Tibial artery (tissue), 4 donors: ENCODE measurements around the gene RTP5.
A peak's percentile ranks its signal among the peaks of the same experiment; 100 is the strongest.

ENCODE experiments used
- DNase-seq, 2 donors: peaks; one replicate each; pipeline ENCODE4 v3.0.0-alpha.2; 2019
- H3K27ac ChIP-seq, 2 donors: fragments of 200-600 bp; sonication (generic) in 1 of 2; 1 replicate in 1 of 2; 2 replicates in 1 of 2; pipeline ENCODE4 v1.5.1; 2018 to 2019; ENCODE audit warnings: mild to moderate bottlenecking in 1 of 2
- H3K27me3 ChIP-seq, 2 donors: fragments of 200-600 bp; sonication (generic) in 1 of 2; one replicate each; pipeline versions ENCODE4 v1.5.1 to v1.6.0; 2016 to 2019
- H3K36me3 ChIP-seq, 3 donors: fragments of 200-600 bp; sonication (generic) in 2 of 3; one replicate each; pipeline ENCODE4 v1.5.1; 2016 to 2019; ENCODE audit warnings: mild to moderate bottlenecking in 2 of 3
- H3K4me1 ChIP-seq, 4 donors: fragments of 200-600 bp; sonication (generic) in 2 of 4; 1 replicate in 3 of 4; 2 replicates in 1 of 4; pipeline ENCODE4 v1.5.1; 2016 to 2019
- H3K4me3 ChIP-seq, 2 donors: fragments of 200-600 bp; sonication (generic) in 1 of 2; 1 replicate in 1 of 2; 2 replicates in 1 of 2; pipeline ENCODE4 v1.5.1; 2018 to 2019; ENCODE audit warnings: mild to moderate bottlenecking in 2 of 2
- H3K9me3 ChIP-seq, 3 donors: fragments of 200-600 bp; sonication (generic) in 1 of 3; one replicate each; pipeline ENCODE4 v1.5.1; 2016 to 2019
- intact Hi-C: fragments of 100-400 bp; cut with DNase I; formaldehyde crosslinking; loops from one replicate; pipeline ENCODE4 v1.15.0; 2023; ENCODE audit warnings: low total_unique reads
- TF ChIP-seq, protein P1 (sequence below), 2 experiments: fragments of 200-600 bp in 1 of 2; fragments of 450-650 bp in 1 of 2; IDR thresholded peaks; one replicate each; pipeline ENCODE4 v1.5.1; 2017 to 2019; ENCODE audit warnings: antibody characterized with exemption in 2 of 2, mild to moderate bottlenecking in 1 of 2, moderate library complexity in 1 of 2

RTP5 gene

DNA sequence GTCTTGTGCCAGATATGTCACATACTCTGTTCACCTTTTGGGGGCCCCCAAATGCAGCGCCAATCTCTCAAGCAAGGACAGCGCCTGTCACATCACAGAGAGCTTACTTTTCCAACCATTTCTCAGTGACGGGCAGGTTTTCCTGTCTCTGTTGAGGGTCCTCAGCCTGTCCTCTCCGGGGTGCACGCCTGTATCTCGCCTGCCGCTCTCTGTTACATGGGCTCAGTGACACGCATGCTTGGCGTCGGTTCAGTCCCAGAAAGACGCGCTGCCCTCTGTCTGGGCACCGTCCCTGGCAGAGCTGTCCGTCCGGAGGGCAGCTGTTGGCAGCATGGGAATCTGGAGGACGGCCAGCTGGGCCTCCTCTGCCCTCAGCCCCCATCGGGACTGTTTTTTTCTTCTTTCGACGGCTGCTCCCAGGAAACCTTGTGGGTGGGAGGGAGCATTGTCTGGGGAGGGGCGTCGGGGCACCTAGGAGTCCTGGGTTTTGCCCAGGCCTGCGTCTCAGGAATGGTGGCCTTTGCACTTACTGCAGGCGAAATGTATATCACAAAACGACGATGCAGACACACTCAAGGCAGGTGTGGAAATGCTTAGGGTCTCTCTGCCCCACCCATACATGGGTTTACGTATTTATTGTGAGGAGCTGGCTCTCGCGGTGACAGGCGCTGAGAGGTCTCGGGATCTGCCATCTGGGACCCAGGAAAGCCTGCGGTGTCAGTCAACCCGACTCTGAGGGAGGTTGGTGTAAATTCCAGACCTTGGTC, 30.9 kb downstream of the RTP5 start:
- H3K4me3 ChIP-seq: no peak overlapping the region
- TF ChIP-seq, protein P1, sequence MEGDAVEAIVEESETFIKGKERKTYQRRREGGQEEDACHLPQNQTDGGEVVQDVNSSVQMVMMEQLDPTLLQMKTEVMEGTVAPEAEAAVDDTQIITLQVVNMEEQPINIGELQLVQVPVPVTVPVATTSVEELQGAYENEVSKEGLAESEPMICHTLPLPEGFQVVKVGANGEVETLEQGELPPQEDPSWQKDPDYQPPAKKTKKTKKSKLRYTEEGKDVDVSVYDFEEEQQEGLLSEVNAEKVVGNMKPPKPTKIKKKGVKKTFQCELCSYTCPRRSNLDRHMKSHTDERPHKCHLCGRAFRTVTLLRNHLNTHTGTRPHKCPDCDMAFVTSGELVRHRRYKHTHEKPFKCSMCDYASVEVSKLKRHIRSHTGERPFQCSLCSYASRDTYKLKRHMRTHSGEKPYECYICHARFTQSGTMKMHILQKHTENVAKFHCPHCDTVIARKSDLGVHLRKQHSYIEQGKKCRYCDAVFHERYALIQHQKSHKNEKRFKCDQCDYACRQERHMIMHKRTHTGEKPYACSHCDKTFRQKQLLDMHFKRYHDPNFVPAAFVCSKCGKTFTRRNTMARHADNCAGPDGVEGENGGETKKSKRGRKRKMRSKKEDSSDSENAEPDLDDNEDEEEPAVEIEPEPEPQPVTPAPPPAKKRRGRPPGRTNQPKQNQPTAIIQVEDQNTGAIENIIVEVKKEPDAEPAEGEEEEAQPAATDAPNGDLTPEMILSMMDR (IDR thresholded peaks at IDR 0.05): no peak
- H3K36me3 ChIP-seq: no peaks in the 10 kb centered on the region

DNA sequence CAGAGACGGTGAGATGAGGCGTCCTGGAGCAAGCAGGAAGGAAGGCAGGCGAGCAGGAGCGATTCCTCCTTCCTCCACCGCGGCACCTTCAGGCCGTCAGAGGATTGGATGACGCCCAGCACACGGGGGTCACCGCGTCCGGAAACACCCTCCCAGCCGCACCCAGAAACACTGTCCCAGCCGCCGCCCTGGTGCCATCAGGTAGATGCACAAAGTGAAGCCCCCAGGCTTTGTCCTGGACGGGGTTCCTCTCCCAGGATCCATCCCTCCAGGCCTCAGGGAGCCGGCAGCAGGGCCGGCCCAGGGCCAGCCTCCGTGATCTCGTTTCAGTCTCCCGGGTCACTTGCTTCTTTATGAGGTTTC, 31.5 kb downstream of the RTP5 start:
- H3K36me3 ChIP-seq: no peaks in the 10 kb centered on the region
- H3K9me3 ChIP-seq: no peaks in the 10 kb centered on the region
- no peak overlapping the region for H3K27ac ChIP-seq
- TF ChIP-seq, protein P1 (IDR thresholded peaks at IDR 0.05): no peak
- intact Hi-C loops: no loop called here
- H3K4me1 ChIP-seq: peaks cover 0 to 25% (median 5%) of the 10 kb centered on the region in 4 donors
- H3K27me3 ChIP-seq: peaks cover 0 to 47% of the 10 kb centered on the region in 2 donors
- no peak for DNase-seq
- no peak overlapping the region for H3K4me3 ChIP-seq

More for the DNA sequence above, 30.9 kb downstream of the RTP5 start:
- no peaks in the 10 kb centered on the region for H3K9me3 ChIP-seq
- no peak overlapping the region for H3K27ac ChIP-seq
- intact Hi-C loops: no loop called here
- H3K27me3 ChIP-seq: peaks cover 0 to 47% of the 10 kb centered on the region in 2 donors
- DNase-seq: no peak
- peaks cover 0 to 31% (median 5%) of the 10 kb centered on the region in 4 donors for H3K4me1 ChIP-seq

GRCh38 chr2:241901500-241902351, 32.2 kb downstream of the RTP5 start:
- Histone ChIP-seq H3K9me3 (no peaks in the 10 kb centered on the region), H3K4me3 (peak overlapping the region in 1 of 2 donors; percentile 23), H3K4me1 (peaks cover 0 to 22% (median 5%) of the 10 kb centered on the region in 4 donors), H3K27me3 (peaks cover 0 to 47% of the 10 kb centered on the region in 2 donors), H3K27ac (no peak overlapping the region), H3K36me3 (no peaks in the 10 kb centered on the region)
- TF ChIP-seq, protein P1 (IDR thresholded peaks at IDR 0.05): no peak
- no peak for DNase-seq
- intact Hi-C loops: no loop called here

DNA sequence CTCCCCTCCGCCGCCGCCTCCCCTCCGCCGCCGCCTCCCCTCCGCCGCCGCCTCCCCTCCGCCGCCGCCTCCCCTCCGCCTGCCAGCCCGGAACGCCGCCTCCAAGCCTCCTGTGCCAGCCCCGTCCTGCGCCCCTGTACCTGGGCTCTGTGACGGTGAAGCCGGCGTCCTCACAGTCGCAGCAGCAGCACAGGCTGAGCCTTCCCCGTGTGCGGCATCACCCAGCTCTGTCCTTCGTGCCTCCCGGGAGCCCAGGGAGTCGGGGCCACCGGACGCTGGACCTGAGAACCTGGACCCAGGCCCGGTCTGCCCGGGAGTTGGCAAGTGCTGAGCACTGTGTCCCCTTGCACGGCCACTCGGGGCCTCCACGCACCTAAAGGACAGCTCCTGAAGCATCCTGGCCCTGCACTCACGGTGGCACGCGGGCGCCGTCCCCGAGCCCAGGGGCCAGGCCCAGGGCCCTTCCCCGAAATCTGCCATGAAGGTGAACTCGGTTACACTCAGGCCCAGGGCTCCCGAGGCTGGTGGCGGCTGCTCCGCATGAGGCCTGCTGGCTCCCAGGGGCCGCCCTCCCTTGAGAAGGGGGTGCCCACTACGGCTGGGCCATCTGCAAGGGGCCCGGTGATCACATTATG, 32.9 kb downstream of the RTP5 start:
- H3K27me3 ChIP-seq: peaks cover 0 to 47% of the 10 kb centered on the region in 2 donors
- TF ChIP-seq, protein P1 (IDR thresholded peaks at IDR 0.05): no peak
- no peaks in the 10 kb centered on the region for H3K9me3 ChIP-seq
- DNase-seq: no peak
- no peak overlapping the region for H3K27ac ChIP-seq
- intact Hi-C loops: no loop called here
- H3K36me3 ChIP-seq: no peaks in the 10 kb centered on the region
- peaks cover 0 to 22% (median 5%) of the 10 kb centered on the region in 4 donors for H3K4me1 ChIP-seq
- H3K4me3 ChIP-seq: peak overlapping the region in 1 of 2 donors; percentile 23

DNA sequence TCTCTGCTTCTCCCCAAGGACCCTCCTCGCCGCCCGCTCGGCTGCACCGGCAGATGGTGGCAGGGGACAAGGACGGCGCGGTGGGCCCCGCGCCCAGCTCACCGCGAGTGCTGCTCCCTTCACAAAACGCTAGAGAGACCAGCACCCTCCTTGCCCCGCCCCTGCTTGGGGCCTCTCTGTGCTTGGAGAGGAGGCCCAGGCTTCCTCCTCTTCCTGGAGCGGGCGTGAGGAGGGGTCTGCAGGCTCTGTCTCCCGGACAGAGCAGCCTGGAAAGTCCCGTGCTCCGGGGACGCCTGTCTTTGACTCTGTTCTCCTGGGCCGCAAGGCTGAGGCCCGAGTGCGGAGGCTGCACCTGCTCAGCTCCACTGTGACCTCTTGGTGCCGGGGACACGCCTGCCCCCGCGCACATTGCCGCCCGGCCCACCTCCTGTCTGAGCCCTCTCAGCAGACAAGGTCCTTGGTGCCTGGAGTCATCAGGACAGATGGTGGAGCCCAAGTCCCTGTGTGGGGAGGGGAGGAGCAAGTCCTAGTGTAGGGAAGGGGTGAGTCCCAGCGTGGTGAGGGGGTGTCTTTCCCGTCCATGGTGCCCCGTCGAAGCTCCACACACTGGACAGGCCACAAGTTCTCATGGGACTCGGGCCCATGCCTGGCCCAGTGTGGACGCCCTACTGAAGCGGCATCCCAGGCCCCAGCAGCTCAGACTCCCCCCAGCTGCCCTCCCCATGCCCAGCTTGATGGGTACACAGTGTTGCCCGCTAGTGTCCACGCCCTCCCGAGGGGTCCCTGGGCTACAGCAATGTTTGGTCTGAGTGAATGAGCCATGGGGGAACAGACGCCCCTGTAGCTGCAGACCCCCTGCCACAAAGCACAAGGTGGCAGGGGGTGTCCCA, 33.8 kb downstream of the RTP5 start:
- Histone ChIP-seq H3K9me3 (no peaks in the 10 kb centered on the region), H3K27ac (no peak overlapping the region), H3K4me3 (no peak overlapping the region), H3K27me3 (peaks cover 0 to 47% of the 10 kb centered on the region in 2 donors), H3K4me1 (peaks cover 0 to 22% (median 5%) of the 10 kb centered on the region in 4 donors), H3K36me3 (no peaks in the 10 kb centered on the region)
- intact Hi-C loops: no loop called here
- TF ChIP-seq, protein P1 (IDR thresholded peaks at IDR 0.05): no peak
- DNase-seq: no peak
